Muscle layer of colon (tissue), 2 donors: ENCODE data around the gene LRRC61.

Source experiments
- H3K27ac ChIP-seq: one replicate; pipeline ENCODE4 v1.7.0; 2013; ENCODE audit warnings: low read depth, mild to moderate bottlenecking, low read length, moderate library complexity
- H3K27me3 ChIP-seq, 2 donors: one replicate each; pipeline ENCODE4 v1.7.0; 2013; ENCODE audit warnings: low read length in 2 of 2, mild to moderate bottlenecking in 2 of 2; ENCODE audit not compliant: insufficient read depth in 2 of 2, control insufficient read depth in 1 of 2
- H3K36me3 ChIP-seq: one replicate; pipeline ENCODE4 v1.7.0; 2013; ENCODE audit warnings: mild to moderate bottlenecking, low read length; ENCODE audit not compliant: insufficient read depth
- H3K4me1 ChIP-seq: one replicate; pipeline ENCODE4 v1.7.0; 2013; ENCODE audit warnings: mild to moderate bottlenecking, low read length; ENCODE audit not compliant: insufficient read depth
- H3K4me3 ChIP-seq, 2 donors: one replicate each; pipeline ENCODE4 v1.7.0; 2013; ENCODE audit warnings: low read length in 2 of 2, low read depth in 1 of 2, mild to moderate bottlenecking in 1 of 2, moderate library complexity in 1 of 2
- H3K9ac ChIP-seq: one replicate; pipeline ENCODE4 v1.7.0; 2013; ENCODE audit warnings: low read length
- H3K9me3 ChIP-seq: one replicate; pipeline ENCODE4 v1.7.0; 2013; ENCODE audit warnings: mild to moderate bottlenecking, low read length
- donor health status: abdominal sarcoma.
- donor health status: Adenocarcinoma of cecum.

The LRRC61 gene

GRCh38 chr7:150375662-150376521 lies 52.7 kb downstream of the LRRC61 start:
- H3K4me3 ChIP-seq = no peak overlapping the region
- H3K4me1 ChIP-seq = peaks cover 30% of the 10 kb centered on the region

GRCh38 chr7:150376560-150376959 lies 53.4 kb downstream of the LRRC61 start:
- H3K27ac ChIP-seq = peak overlapping the region; percentile 27
- H3K36me3 ChIP-seq = peaks cover 15% of the 10 kb centered on the region
- H3K9me3 ChIP-seq = no peaks in the 10 kb centered on the region
- no peak overlapping the region for H3K4me3 ChIP-seq
- H3K27me3 ChIP-seq = no peaks in the 10 kb centered on the region
- H3K4me1 ChIP-seq = peaks cover 30% of the 10 kb centered on the region
- H3K9ac ChIP-seq = no peak overlapping the region

More at GRCh38 chr7:150375662-150376521, 52.7 kb downstream of the LRRC61 start:
- Histone ChIP-seq H3K36me3 (peaks cover 22% of the 10 kb centered on the region), H3K27ac (no peak overlapping the region), H3K9ac (no peak overlapping the region), H3K9me3 (no peaks in the 10 kb centered on the region), H3K27me3 (no peaks in the 10 kb centered on the region)

GRCh38 chr7:150377196-150377595 lies 54.0 kb downstream of the LRRC61 start:
- Histone ChIP-seq H3K9ac (no peak overlapping the region), H3K4me1 (peaks cover 30% of the 10 kb centered on the region), H3K27me3 (no peaks in the 10 kb centered on the region), H3K4me3 (no peak overlapping the region), H3K36me3 (peaks cover 13% of the 10 kb centered on the region), H3K9me3 (no peaks in the 10 kb centered on the region), H3K27ac (peak overlapping the region; percentile 95)

GRCh38 chr7:150377635-150378034 lies 54.5 kb downstream of the LRRC61 start:
- peak overlapping the region; percentile 78 for H3K9ac ChIP-seq
- no peaks in the 10 kb centered on the region for H3K27me3 ChIP-seq
- H3K36me3 ChIP-seq = peaks cover 13% of the 10 kb centered on the region
- no peak overlapping the region for H3K4me3 ChIP-seq
- H3K27ac ChIP-seq = peak overlapping the region; percentile 95
- no peaks in the 10 kb centered on the region for H3K9me3 ChIP-seq
- peaks cover 32% of the 10 kb centered on the region for H3K4me1 ChIP-seq

GRCh38 chr7:150378115-150378852 lies 55.1 kb downstream of the LRRC61 start:
- Histone ChIP-seq H3K9ac (peak overlapping the region; percentile 78), H3K4me1 (peaks cover 33% of the 10 kb centered on the region), H3K27me3 (no peaks in the 10 kb centered on the region), H3K36me3 (peaks cover 9% of the 10 kb centered on the region), H3K4me3 (peak overlapping the region; percentile 35 to 95), H3K9me3 (no peaks in the 10 kb centered on the region), H3K27ac (peak overlapping the region; percentile 95)

- peak within 1 kb of the TSS; percentile 35 to 95 for H3K4me3 ChIP-seq
- no peaks in the 10 kb centered on the region for H3K9me3 ChIP-seq
- peaks cover 3% of the 10 kb centered on the region for H3K36me3 ChIP-seq
- peak within 1 kb of the TSS; percentile 78 for H3K9ac ChIP-seq
- no peaks in the 10 kb centered on the region for H3K27me3 ChIP-seq
- peak within 1 kb of the TSS; percentile 95 for H3K27ac ChIP-seq
- peaks cover 31% of the 10 kb centered on the region for H3K4me1 ChIP-seq
Observed at GRCh38 chr7:150378853-150379440, 55.8 kb downstream of the LRRC61 start, which contains the start of gene ZNF775. TSS of gene ZNF775 (plus strand) at chr7:150379330. CDS start at chr7:150388471, 9,141 bp downstream.

GRCh38 chr7:150379441-150380379 lies 56.6 kb downstream of the LRRC61 start:
- Histone ChIP-seq H3K27ac (peak overlapping the region; percentile 95), H3K36me3 (no peaks in the 10 kb centered on the region), H3K4me1 (peaks cover 34% of the 10 kb centered on the region), H3K27me3 (no peaks in the 10 kb centered on the region), H3K4me3 (peak overlapping the region; percentile 35 to 95), H3K9me3 (no peaks in the 10 kb centered on the region), H3K9ac (peak overlapping the region; percentile 71)

GRCh38 chr7:150380463-150380862 lies 57.3 kb downstream of the LRRC61 start:
- Histone ChIP-seq H3K9ac (no peak overlapping the region), H3K4me1 (peaks cover 34% of the 10 kb centered on the region), H3K4me3 (peak overlapping the region; percentile 35 to 95), H3K27me3 (no peaks in the 10 kb centered on the region), H3K27ac (no peak overlapping the region), H3K36me3 (no peaks in the 10 kb centered on the region), H3K9me3 (no peaks in the 10 kb centered on the region)

- H3K36me3 ChIP-seq = no peaks in the 10 kb centered on the region
- H3K9me3 ChIP-seq = no peaks in the 10 kb centered on the region
- no peaks in the 10 kb centered on the region for H3K27me3 ChIP-seq
- H3K4me1 ChIP-seq = peaks cover 34% of the 10 kb centered on the region
- H3K27ac ChIP-seq = no peak overlapping the region
- no peak overlapping the region for H3K9ac ChIP-seq
- no peak overlapping the region for H3K4me3 ChIP-seq
Observed at GRCh38 chr7:150381096-150381495, 57.9 kb downstream of the LRRC61 start.

- H3K27ac ChIP-seq = no peak overlapping the region
- peaks cover 34% of the 10 kb centered on the region for H3K4me1 ChIP-seq
- no peaks in the 10 kb centered on the region for H3K27me3 ChIP-seq
- no peaks in the 10 kb centered on the region for H3K9me3 ChIP-seq
- H3K4me3 ChIP-seq = no peak overlapping the region
- H3K36me3 ChIP-seq = no peaks in the 10 kb centered on the region
- no peak overlapping the region for H3K9ac ChIP-seq
Observed at GRCh38 chr7:150381785-150382122, 58.6 kb downstream of the LRRC61 start.
